ENCODE results near the gene KRT6C. TPM values are rescaled to one million over a fixed set of nuclear protein-coding genes. Genes with fewer than 3 reads are reported as not detected.
"Not testable (repeated sequence)": the region's sequence is repeated elsewhere in the genome, so short reads cannot be mapped to it uniquely, and the experiment has no call there.

KRT6C gene
- polyA plus RNA-seq, 1 donor: not detected

- DNase-seq: no peak
Measured at GRCh38 chr12:52454411-52455201, 19.0 kb downstream of the KRT6C start.

- DNase-seq: no peak
Measured at GRCh38 chr12:52452101-52452500, 21.5 kb downstream of the KRT6C start, which contains the start of gene KRT6B. KRT6B (minus strand) TSS chr12:52452146; CDS start chr12:52452078, 68 bp downstream.

GRCh38 chr12:52448228-52448627, 25.4 kb downstream of the KRT6C start:
- no peak for DNase-seq

GRCh38 chr12:52447196-52447595, 26.4 kb downstream of the KRT6C start:
- DNase-seq: not testable (repeated sequence)

- DNase-seq: no peak
Measured at GRCh38 chr12:52446367-52447045, 27.1 kb downstream of the KRT6C start.

- DNase-seq: no peak
Measured at GRCh38 chr12:52445876-52446275, 27.7 kb downstream of the KRT6C start.

GRCh38 chr12:52444647-52445595, 28.7 kb downstream of the KRT6C start:
- no peak for DNase-seq

- no peak for DNase-seq
Measured at GRCh38 chr12:52443966-52444365, 29.6 kb downstream of the KRT6C start.

- no peak for DNase-seq
Measured at GRCh38 chr12:52442600-52443061, 31.0 kb downstream of the KRT6C start.

- DNase-seq: no peak
Measured at GRCh38 chr12:52441320-52441911, 32.2 kb downstream of the KRT6C start.

GRCh38 chr12:52440821-52441319, 32.7 kb downstream of the KRT6C start:
- DNase-seq: no peak

GRCh38 chr12:52439845-52440244, 33.8 kb downstream of the KRT6C start:
- no peak for DNase-seq

- DNase-seq: no peak
Measured at GRCh38 chr12:52439420-52439819, 34.2 kb downstream of the KRT6C start.

- DNase-seq: no peak
Measured at GRCh38 chr12:52438305-52439301, 35.0 kb downstream of the KRT6C start.

GRCh38 chr12:52437508-52437907, 36.1 kb downstream of the KRT6C start:
- no peak for DNase-seq

- DNase-seq: no peak
Measured at GRCh38 chr12:52436828-52437474, 36.7 kb downstream of the KRT6C start.

- no peak for DNase-seq
Measured at GRCh38 chr12:52436000-52436827, 37.4 kb downstream of the KRT6C start.

- no peak for DNase-seq
Measured at GRCh38 chr12:52435659-52435999, 38.0 kb downstream of the KRT6C start.

Data from left kidney (tissue), 2 donors.